GM19099 (cell line): ENCODE measurements around the gene PARP14.

Source experiments
- POLR2A ChIP-seq: IDR thresholded peaks from 3 replicates; pipeline ENCODE4 v1.6.1; 2011; ENCODE audit warnings: low read depth; ENCODE audit not compliant: insufficient read length; ENCODE audit errors: extremely low read depth

Gene PARP14

DNA sequence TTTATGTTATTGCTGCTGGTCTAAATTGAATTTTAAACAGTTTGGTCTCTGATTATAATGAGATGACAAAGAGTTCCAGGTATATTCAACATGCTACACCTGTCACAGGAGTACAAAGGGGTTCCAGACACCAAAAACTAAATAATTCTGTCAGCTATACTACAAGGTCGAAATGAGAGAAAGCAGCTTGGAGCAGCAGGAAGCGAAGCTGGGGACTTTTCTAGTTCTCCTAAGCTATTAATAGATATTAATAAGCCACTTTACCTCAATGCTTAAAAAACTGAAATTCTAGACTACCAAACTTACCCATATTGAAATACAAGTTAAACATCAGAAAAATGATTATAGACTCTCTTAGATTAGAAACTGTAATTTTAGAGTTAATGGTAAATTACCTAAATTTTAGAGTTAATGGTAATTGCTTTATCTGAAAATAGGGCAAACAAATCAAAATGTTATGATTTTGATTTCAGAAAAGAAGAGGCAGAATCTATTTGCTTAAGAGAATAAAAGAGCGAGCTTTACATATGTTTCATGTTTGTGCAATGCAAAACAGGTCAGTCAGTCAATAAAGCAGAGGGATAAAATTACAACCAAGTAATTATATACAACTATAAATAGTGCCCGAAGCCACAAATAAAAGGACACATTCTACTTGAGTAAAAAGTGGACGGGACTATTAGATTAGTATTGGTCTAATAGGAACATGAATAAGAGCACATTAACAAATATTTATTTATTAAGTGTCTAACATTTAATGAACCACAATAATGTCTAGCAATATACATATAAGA lies 96.2 kb downstream of the PARP14 start:
- no peak for TF ChIP-seq POLR2A

DNA sequence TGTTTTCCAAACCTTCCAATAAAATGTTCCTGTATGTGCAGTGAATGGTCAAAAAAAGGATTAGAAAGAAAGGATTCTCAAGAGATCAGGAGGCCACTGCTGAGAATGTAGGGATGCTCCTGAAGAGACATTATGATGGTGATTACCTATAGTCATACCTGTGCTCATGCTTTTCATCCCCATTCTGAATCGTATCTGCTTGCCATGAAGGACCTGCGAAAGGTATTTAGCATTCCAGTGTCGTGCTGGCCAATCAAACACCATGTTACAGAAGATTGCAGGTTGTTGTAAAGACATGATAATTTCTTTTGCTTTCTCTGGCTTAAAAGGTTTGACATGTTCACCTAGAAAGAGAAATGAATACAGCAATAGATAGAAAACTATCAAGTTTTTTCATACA lies 96.9 kb downstream of the PARP14 start:
- TF ChIP-seq POLR2A: no peak
